ENCODE measurements around the gene MEGF11. TPM values are rescaled to one million over a fixed set of nuclear protein-coding genes. Genes with fewer than 3 reads are reported as not detected.

Gene MEGF11
- total RNA-seq, 2 donors from 2014 or later, result not detected

DNA sequence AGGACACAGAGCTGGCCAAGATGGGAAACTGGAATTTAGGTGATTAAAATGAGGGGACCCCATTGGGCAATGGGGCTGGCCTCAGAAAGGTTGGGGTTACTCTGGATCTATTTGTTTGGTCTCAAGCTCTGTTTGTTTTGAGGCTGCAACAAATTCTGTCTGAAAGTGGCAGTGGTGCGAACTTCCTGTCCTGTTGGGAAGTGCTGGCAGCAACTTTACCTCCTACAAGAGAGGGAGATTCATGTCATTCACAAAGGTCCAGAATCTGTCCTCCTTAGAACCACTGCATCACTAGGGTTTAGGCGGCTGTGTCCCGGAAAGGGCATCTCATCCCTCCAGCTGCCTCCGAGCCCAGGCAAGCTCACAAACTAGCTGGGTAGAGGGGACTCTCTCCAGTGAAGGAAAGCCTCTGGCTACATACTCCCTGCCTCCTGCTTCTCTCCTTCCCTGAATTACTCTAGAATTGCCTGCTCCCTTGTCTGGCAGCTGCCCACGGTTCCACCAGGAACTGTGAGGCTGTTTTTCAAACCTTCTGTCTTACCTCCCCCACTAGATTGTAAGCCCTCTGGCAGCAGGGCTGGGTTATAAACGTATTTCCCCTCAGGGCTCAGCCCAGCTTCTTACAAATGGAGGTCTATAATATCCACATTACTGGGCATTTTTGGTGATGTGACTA lies 23.6 kb downstream of the MEGF11 start:
- TF ChIP-seq POLR2A (IDR thresholded peaks at IDR 0.05), result no peak
- no peak for TF ChIP-seq POLR2AphosphoS5 (IDR thresholded peaks at IDR 0.05)
- TF ChIP-seq, protein P1, sequence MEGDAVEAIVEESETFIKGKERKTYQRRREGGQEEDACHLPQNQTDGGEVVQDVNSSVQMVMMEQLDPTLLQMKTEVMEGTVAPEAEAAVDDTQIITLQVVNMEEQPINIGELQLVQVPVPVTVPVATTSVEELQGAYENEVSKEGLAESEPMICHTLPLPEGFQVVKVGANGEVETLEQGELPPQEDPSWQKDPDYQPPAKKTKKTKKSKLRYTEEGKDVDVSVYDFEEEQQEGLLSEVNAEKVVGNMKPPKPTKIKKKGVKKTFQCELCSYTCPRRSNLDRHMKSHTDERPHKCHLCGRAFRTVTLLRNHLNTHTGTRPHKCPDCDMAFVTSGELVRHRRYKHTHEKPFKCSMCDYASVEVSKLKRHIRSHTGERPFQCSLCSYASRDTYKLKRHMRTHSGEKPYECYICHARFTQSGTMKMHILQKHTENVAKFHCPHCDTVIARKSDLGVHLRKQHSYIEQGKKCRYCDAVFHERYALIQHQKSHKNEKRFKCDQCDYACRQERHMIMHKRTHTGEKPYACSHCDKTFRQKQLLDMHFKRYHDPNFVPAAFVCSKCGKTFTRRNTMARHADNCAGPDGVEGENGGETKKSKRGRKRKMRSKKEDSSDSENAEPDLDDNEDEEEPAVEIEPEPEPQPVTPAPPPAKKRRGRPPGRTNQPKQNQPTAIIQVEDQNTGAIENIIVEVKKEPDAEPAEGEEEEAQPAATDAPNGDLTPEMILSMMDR (IDR thresholded peaks at IDR 0.05), result no peak
- intact Hi-C loops (cut with DNase I), result no loop called here
- 77% methylated on average over 6 of the region's 6 CpGs for WGBS
- DNase-seq (ENCODE audit: low spot score), result no peak
- H3K36me3 ChIP-seq, result no peaks in the 10 kb centered on the region
- H3K27me3 ChIP-seq (replicated peaks; ENCODE audit: insufficient read depth), result peaks cover 2% of the 10 kb centered on the region
- H3K4me1 ChIP-seq (replicated peaks), result no peaks in the 10 kb centered on the region
- H3K4me3 ChIP-seq, result no peak overlapping the region
- no peak overlapping the region for H3K27ac ChIP-seq
- H3K9me3 ChIP-seq, result no peaks in the 10 kb centered on the region

DNA sequence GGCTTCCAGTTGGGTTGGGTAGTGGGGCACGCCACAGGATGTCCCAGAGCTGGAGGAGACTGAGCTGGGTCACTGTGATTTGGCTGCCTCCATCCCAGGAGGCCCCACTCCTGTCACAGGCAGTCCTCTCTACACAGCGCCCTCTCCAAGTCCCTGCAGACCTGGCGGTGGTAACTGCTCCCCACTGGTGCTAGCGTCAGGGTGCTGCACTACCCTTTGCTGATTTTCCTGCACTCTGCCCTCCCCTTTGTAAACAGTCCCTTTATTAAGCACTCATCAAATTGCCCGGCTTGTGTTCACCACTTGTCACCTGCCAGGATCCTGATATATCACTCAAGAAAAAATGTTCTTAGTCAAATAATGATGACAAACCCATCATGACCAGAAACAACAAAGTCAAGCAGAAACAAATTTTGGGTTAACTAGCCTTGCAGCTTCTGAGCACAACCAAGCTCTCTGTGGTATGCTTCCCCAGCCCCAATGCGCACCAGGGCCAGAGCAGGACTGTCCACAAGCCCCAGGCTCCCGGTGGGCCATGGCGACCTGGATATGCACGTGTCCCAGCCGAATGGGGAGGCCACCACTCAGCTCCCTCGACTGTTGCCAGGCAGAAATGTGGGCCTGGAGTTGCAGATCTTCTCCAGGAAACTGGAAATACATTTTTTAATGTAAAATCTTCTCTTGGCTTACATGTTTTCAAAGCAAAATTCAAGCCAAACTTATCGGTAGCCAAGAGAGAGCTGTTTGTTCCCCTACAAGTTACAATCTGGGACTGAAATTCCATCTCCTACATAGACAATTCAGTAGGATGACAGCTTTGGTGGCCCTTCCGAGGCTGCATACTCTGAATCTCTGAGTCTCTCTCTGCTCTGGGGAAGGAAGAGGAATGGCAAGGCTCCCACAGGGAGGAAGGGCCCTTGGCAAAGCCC lies 24.5 kb downstream of the MEGF11 start:
- intact Hi-C loops (cut with DNase I), result no loop called here
- no peak for TF ChIP-seq POLR2A (IDR thresholded peaks at IDR 0.05)
- TF ChIP-seq POLR2AphosphoS5 (IDR thresholded peaks at IDR 0.05), result no peak
- TF ChIP-seq, protein P1 (IDR thresholded peaks at IDR 0.05), result no peak
- no peaks in the 10 kb centered on the region for H3K4me1 ChIP-seq (replicated peaks)
- DNase-seq (ENCODE audit: low spot score), result no peak
- no peaks in the 10 kb centered on the region for H3K27me3 ChIP-seq (replicated peaks; ENCODE audit: insufficient read depth)
- H3K27ac ChIP-seq, result no peak overlapping the region
- no peak overlapping the region for H3K4me3 ChIP-seq
- no peaks in the 10 kb centered on the region for H3K36me3 ChIP-seq
- 90% methylated on average over 13 of the region's 13 CpGs for WGBS
- H3K9me3 ChIP-seq, result no peaks in the 10 kb centered on the region

DNA sequence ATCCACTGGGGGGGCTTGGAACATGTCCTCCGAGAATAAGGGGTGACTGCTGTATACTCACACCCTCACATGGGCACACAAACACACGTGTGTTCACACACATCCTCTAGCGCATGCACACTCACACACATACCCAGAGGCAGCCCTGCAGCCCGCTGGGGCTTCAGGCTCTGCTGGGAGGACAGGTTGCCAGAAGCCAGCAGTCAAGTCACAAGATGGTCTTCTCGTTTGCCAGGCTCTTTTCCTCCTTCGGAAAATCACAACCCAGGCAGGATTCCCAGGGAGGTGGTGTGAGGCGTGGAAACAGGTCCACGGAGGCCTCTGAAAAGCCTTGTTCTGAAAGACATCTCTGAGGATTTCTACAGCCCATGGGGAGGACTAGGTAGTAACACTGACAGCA lies 26.8 kb downstream of the MEGF11 start:
- Histone ChIP-seq H3K4me3 (no peak overlapping the region), H3K4me1 (replicated peaks) (no peaks in the 10 kb centered on the region), H3K27ac (no peak overlapping the region), H3K36me3 (no peaks in the 10 kb centered on the region), H3K27me3 (replicated peaks; ENCODE audit: insufficient read depth) (no peaks in the 10 kb centered on the region), H3K9me3 (no peaks in the 10 kb centered on the region)
- intact Hi-C loops (cut with DNase I), result no loop called here
- 87% methylated on average over 8 of the region's 8 CpGs for WGBS
- no peak for DNase-seq (ENCODE audit: low spot score)
- TF ChIP-seq POLR2A (IDR thresholded peaks at IDR 0.05), result no peak
- no peak for TF ChIP-seq POLR2AphosphoS5 (IDR thresholded peaks at IDR 0.05)
- TF ChIP-seq, protein P1 (IDR thresholded peaks at IDR 0.05), result no peak

DNA sequence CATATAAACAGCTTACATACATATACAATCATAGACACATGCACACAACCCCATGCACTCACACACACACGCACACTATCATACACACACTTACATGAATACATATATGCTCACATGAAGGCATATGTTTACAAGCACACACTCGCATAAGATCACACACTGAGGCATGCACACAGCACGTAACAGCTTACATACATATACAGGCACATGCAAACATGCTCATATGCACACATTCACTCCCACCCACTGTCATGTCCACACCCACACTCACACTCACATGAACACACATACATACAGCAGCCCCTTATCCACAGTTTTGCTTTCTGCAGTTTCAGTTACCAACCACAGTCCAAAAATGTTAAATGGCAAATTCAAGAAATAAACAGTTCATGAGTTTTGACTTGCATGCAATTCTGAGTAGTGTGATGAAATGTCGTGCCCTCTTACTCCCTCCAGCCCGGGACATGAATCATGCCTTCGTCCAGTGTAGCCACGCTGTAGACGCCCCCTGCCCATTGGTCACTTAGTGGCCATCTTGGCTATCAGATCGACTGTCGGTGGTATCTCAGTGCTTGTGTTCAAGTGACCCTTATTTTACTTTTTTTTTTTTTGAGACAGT lies 27.8 kb downstream of the MEGF11 start:
- no peak for DNase-seq (ENCODE audit: low spot score)
- H3K27ac ChIP-seq, result no peak overlapping the region
- no peaks in the 10 kb centered on the region for H3K9me3 ChIP-seq
- H3K4me3 ChIP-seq, result no peak overlapping the region
- no peaks in the 10 kb centered on the region for H3K36me3 ChIP-seq
- no peaks in the 10 kb centered on the region for H3K4me1 ChIP-seq (replicated peaks)
- H3K27me3 ChIP-seq (replicated peaks; ENCODE audit: insufficient read depth), result no peaks in the 10 kb centered on the region
- 94% methylated on average over 10 of the region's 10 CpGs for WGBS
- intact Hi-C loops (cut with DNase I), result no loop called here
- TF ChIP-seq, protein P1 (IDR thresholded peaks at IDR 0.05), result no peak
- no peak for TF ChIP-seq POLR2A (IDR thresholded peaks at IDR 0.05)
